Gastroesophageal sphincter (tissue), 4 donors: ENCODE measurements around the gene BOC. TPM values are rescaled to one million over a fixed set of nuclear protein-coding genes. Genes with fewer than 3 reads are reported as not detected.

Source experiments
- ATAC-seq: fragments of 150-250 bp; one replicate; pipeline ENCODE4 v1.9.1; 2016; ENCODE audit warnings: mild to moderate bottlenecking, moderate library complexity
- H3K27ac ChIP-seq, 4 donors: fragments of 200-600 bp; sonication (generic) in 3 of 4; 1 replicate in 3 of 4; 2 replicates in 1 of 4; pipeline ENCODE4 v1.5.1; 2016 to 2019
- H3K27me3 ChIP-seq: fragments of 200-600 bp; sonication (generic); one replicate; pipeline ENCODE4 v1.5.1; 2019
- H3K36me3 ChIP-seq, 2 donors: fragments of 200-600 bp; sonication (generic); one replicate each; pipeline ENCODE4 v1.5.1; 2019; ENCODE audit warnings: control low read depth in 1 of 2
- H3K4me1 ChIP-seq, 3 donors: fragments of 200-600 bp; sonication (generic); 1 replicate in 2 of 3; 2 replicates in 1 of 3; pipeline ENCODE4 v1.5.1; 2016 to 2019; ENCODE audit warnings: control low read depth in 2 of 3
- H3K4me3 ChIP-seq, 2 donors: fragments of 200-600 bp; sonication (generic); one replicate each; pipeline ENCODE4 v1.5.1; 2019; ENCODE audit warnings: mild to moderate bottlenecking in 1 of 2, moderate library complexity in 1 of 2
- H3K9me3 ChIP-seq, 3 donors: fragments of 200-600 bp; sonication (generic); one replicate each; pipeline ENCODE4 v1.5.1; 2017 to 2019; ENCODE audit warnings: control low read depth in 2 of 3
- CTCF ChIP-seq, 4 experiments: fragments of 200-600 bp in 2 of 4; fragments of 450-650 bp in 2 of 4; sonication (generic) in 1 of 4; IDR thresholded peaks; one replicate each; pipeline ENCODE4 v1.5.1; 2017 to 2019; ENCODE audit warnings: antibody characterized with exemption in 4 of 4, mild to moderate bottlenecking in 2 of 4, moderate library complexity in 2 of 4
- EP300 ChIP-seq: sonication (generic); formaldehyde crosslinking; IDR thresholded peaks from one replicate; pipeline ENCODE4 v1.6.1; 2017; ENCODE audit warnings: antibody characterized with exemption, mild to moderate bottlenecking
- POLR2A ChIP-seq, 2 donors: fragments of 450-650 bp; IDR thresholded peaks; one replicate each; pipeline ENCODE4 v1.6.1; 2017; ENCODE audit warnings: antibody characterized with exemption in 2 of 2, mild to moderate bottlenecking in 2 of 2, moderate library complexity in 1 of 2
- POLR2AphosphoS5 ChIP-seq: sonication (generic); formaldehyde crosslinking; IDR thresholded peaks from one replicate; pipeline ENCODE4 v1.6.1; 2017; ENCODE audit warnings: antibody characterized with exemption
- WGBS, 2 donors: methylation state at CpG; one replicate each; pipeline ENCODE4 v1.1.5; 2018; ENCODE audit warnings: low coverage in 1 of 2; 5-methylcytosine and 5-hydroxymethylcytosine counted together
- total RNA-seq, 4 donors: library from RNA; depleted of rRNA; stranded (reverse); fragments of >200 nt; gene quantifications; one replicate each; pipeline ENCODE4 v1.1.0, GENCODE V29; 2016

BOC gene
- total RNA-seq, 4 donors from 2014 or later: 41.5 to 130 (median 73.9) TPM

- ATAC-seq: no peak
- peak overlapping the region in 3 of 4 donors; percentile 30 to 97 (median 31) for H3K27ac ChIP-seq
- no peak for TF ChIP-seq POLR2A (IDR thresholded peaks at IDR 0.05)
- no peak for TF ChIP-seq POLR2AphosphoS5
- no peak for TF ChIP-seq EP300
- TF ChIP-seq CTCF (IDR thresholded peaks at IDR 0.05): no peak
- WGBS, 2 donors: 70 to 82% methylated on average over 2 to 3 of the region's 3 CpGs
- no peak overlapping the region for H3K4me3 ChIP-seq
- no peaks in the 10 kb centered on the region for H3K9me3 ChIP-seq
- no peaks in the 10 kb centered on the region for H3K27me3 ChIP-seq
- H3K4me1 ChIP-seq: peaks cover 17 to 93% (median 23%) of the 10 kb centered on the region in 3 donors
- H3K36me3 ChIP-seq: peaks cover 0 to 29% of the 10 kb centered on the region in 2 donors
These were observed 15.1 kb downstream of the BOC start for GRCh38 chr3:113226491-113226890.

- 100% methylated on average over 1 of the region's 1 CpG; no CpG with 5 or more reads in 1 of the 2 donors for whole genome bisulfite sequencing, 2 donors
- H3K36me3 ChIP-seq: peaks cover 0 to 29% of the 10 kb centered on the region in 2 donors
- no peak overlapping the region for H3K4me3 ChIP-seq
- H3K27me3 ChIP-seq: no peaks in the 10 kb centered on the region
- TF ChIP-seq POLR2AphosphoS5: no peak
- no peak for TF ChIP-seq EP300
- no peak for TF ChIP-seq CTCF (IDR thresholded peaks at IDR 0.05)
- TF ChIP-seq POLR2A (IDR thresholded peaks at IDR 0.05): no peak
- peaks cover 18 to 93% (median 29%) of the 10 kb centered on the region in 3 donors for H3K4me1 ChIP-seq
- no peak for ATAC-seq
- peak overlapping the region in 3 of 4 donors; percentile 21 to 31 (median 30) for H3K27ac ChIP-seq
- no peaks in the 10 kb centered on the region for H3K9me3 ChIP-seq
These were observed 15.8 kb downstream of the BOC start for GRCh38 chr3:113227146-113227545.

GRCh38 chr3:113228498-113229286 lies 17.3 kb downstream of the BOC start:
- H3K27ac ChIP-seq: peak overlapping the region; percentile 8 to 72 (median 40)
- ATAC-seq: no peak
- peaks cover 0 to 18% of the 10 kb centered on the region in 2 donors for H3K36me3 ChIP-seq
- 17 to 60% methylated on average over 1 to 2 of the region's 6 CpGs for WGBS, 2 donors
- H3K9me3 ChIP-seq: no peaks in the 10 kb centered on the region
- H3K4me3 ChIP-seq: no peak overlapping the region
- H3K27me3 ChIP-seq: no peaks in the 10 kb centered on the region
- no peak for TF ChIP-seq POLR2AphosphoS5
- TF ChIP-seq EP300: no peak
- TF ChIP-seq CTCF (IDR thresholded peaks at IDR 0.05): no peak
- no peak for TF ChIP-seq POLR2A (IDR thresholded peaks at IDR 0.05)
- peaks cover 14 to 93% (median 28%) of the 10 kb centered on the region in 3 donors for H3K4me1 ChIP-seq

- no peak for ATAC-seq
- Histone ChIP-seq H3K9me3 (no peaks in the 10 kb centered on the region), H3K27ac (peak overlapping the region; percentile 2 to 74 (median 58)), H3K4me1 (peaks cover 20 to 88% (median 36%) of the 10 kb centered on the region in 3 donors), H3K4me3 (no peak overlapping the region), H3K36me3 (peaks cover 0 to 6% of the 10 kb centered on the region in 2 donors), H3K27me3 (no peaks in the 10 kb centered on the region)
- 50 to 75% methylated on average over 1 of the region's 1 CpG for WGBS, 2 donors
- no peak for TF ChIP-seq CTCF (IDR thresholded peaks at IDR 0.05)
- TF ChIP-seq POLR2AphosphoS5: no peak
- TF ChIP-seq EP300: no peak
- TF ChIP-seq POLR2A (IDR thresholded peaks at IDR 0.05): no peak
These were observed 20.0 kb downstream of the BOC start for GRCh38 chr3:113231391-113231790.
